K562 (cell line): Measurements from ENCODE around the gene GZMH. TPM values are rescaled to one million over a fixed set of nuclear protein-coding genes. Genes with fewer than 3 reads are reported as not detected.

ENCODE experiments used
- ATAC-seq: fragments of 200-7000 bp; cut with Tn5 transposase; 3 replicates; pipeline ENCODE4 v1.9.1; 2020; ENCODE audit warnings: moderate library complexity
- BruUV-seq: library from RNA; stranded (reverse); fragments of 400-500 nt; replicated peaks from 2 replicates; lab custom pipeline; 2021; lab: Mats Ljungman, UMichigan
- CTCF ChIA-PET: fragments of 300-600 bp; formaldehyde crosslinking; extraction: SDS; loops from one replicate; lab custom pipeline; 2021; ENCODE audit warnings: low intra/inter-chr PET ratio; lab: Yijun Ruan, JAX
- POLR2A ChIA-PET: fragments of 300-600, 350-650 bp; sonication (Branson Sonifier 250); formaldehyde crosslinking; extraction: SDS; loops from one replicate; lab custom pipeline; 2021; ENCODE audit warnings: antibody characterized with exemption, inconsistent platforms; lab: Yijun Ruan, JAX
- DNase-seq, 4 experiments: peaks; one replicate each; pipeline versions ENCODE4 v3.0.0 to v3.0.0-alpha.2; 2011 to 2018; ENCODE audit warnings: low spot score in 3 of 4, mixed read lengths in 3 of 4; ENCODE audit errors: extremely low read depth in 1 of 4
- FAIRE-seq: peaks from 2 replicates; lab custom pipeline; 2011; peaks lifted over from hg19 to GRCh38; lab: Jason Lieb, UNC
- H2AFZ ChIP-seq: 2 replicates; pipeline ENCODE4 v1.6.0; 2011; ENCODE audit warnings: low read depth, low read length, control low read depth, inconsistent platforms
- H3K27ac ChIP-seq: fragments of 200-600 bp; 3 replicates; pipeline ENCODE4 v1.8.0; 2011; ENCODE audit warnings: low read depth, mild to moderate bottlenecking, control low read depth, inconsistent platforms, low read length, moderate library complexity, mixed read lengths; ENCODE audit errors: extremely low read depth
- H3K27me3 ChIP-seq, 2 experiments: fragments of 300-600 bp in 1 of 2; 2 replicates in 1 of 2; 3 replicates in 1 of 2; pipeline versions ENCODE4 v1.6.0 to v1.8.0; 2011; ENCODE audit warnings: inconsistent platforms in 2 of 2, low read length in 2 of 2, mild to moderate bottlenecking in 1 of 2, mixed read lengths in 1 of 2, moderate library complexity in 1 of 2; ENCODE audit not compliant: control insufficient read depth in 2 of 2, insufficient read depth in 2 of 2
- H3K36me3 ChIP-seq: fragments of 300-600 bp; 3 replicates; pipeline ENCODE4 v1.8.0; 2011; ENCODE audit warnings: mild to moderate bottlenecking, low read length, inconsistent platforms; ENCODE audit not compliant: control insufficient read depth, insufficient read depth
- H3K4me1 ChIP-seq, 2 experiments: fragments of 200-600 bp in 1 of 2; replicated peaks in 1 of 2; 2 replicates in 1 of 2; 3 replicates in 1 of 2; pipeline versions ENCODE4 v1.5.1 to v1.8.0; 2011; ENCODE audit warnings: inconsistent platforms in 2 of 2, low read length in 2 of 2, mild to moderate bottlenecking in 1 of 2, mixed read lengths in 1 of 2, moderate library complexity in 1 of 2; ENCODE audit not compliant: control insufficient read depth in 2 of 2, insufficient read depth in 2 of 2
- H3K4me2 ChIP-seq: 2 replicates; pipeline ENCODE4 v1.6.1; 2011; ENCODE audit warnings: low read length, control low read depth, inconsistent platforms, mixed read lengths; ENCODE audit not compliant: insufficient read depth
- H3K4me3 ChIP-seq: fragments of 200-600 bp; sonication (generic), shearing (Covaris generic); 2 replicates; pipeline ENCODE4 v1.5.1; 2016; ENCODE audit warnings: control low read depth, inconsistent platforms
- H3K79me2 ChIP-seq: fragments of 200-600 bp; 3 replicates; pipeline ENCODE4 v1.8.0; 2011; ENCODE audit warnings: low read length, inconsistent platforms; ENCODE audit not compliant: control insufficient read depth, insufficient read depth
- H3K9ac ChIP-seq, 2 experiments: 2 replicates each; pipeline versions ENCODE4 v1.6.0 to v1.6.1; 2011; ENCODE audit warnings: low read depth in 2 of 2, low read length in 2 of 2, control low read depth in 1 of 2, inconsistent platforms in 1 of 2, mild to moderate bottlenecking in 1 of 2, mixed read lengths in 1 of 2; ENCODE audit not compliant: insufficient read depth in 1 of 2
- H3K9me1 ChIP-seq: one replicate; pipeline ENCODE4 v1.6.0; 2011; ENCODE audit warnings: inconsistent platforms, mild to moderate bottlenecking, low read length, moderate library complexity; ENCODE audit not compliant: control insufficient read depth, insufficient read depth
- H3K9me3 ChIP-seq: replicated peaks from 2 replicates; pipeline ENCODE4 v1.5.1; 2011; ENCODE audit warnings: low read depth, low read length, inconsistent platforms; ENCODE audit not compliant: control insufficient read depth, insufficient read depth
- H4K20me1 ChIP-seq: replicated peaks from 2 replicates; pipeline ENCODE4 v1.6.1; 2011; ENCODE audit warnings: low read length, inconsistent platforms, mixed read lengths; ENCODE audit not compliant: control insufficient read depth, insufficient read depth
- CGGBP1 ChIP-seq: fragments of 250-450 bp; sonication (Bioruptor Pico); IDR thresholded peaks from 2 replicates; pipeline ENCODE4 v1.9.0; 2021; ENCODE audit warnings: mild to moderate bottlenecking
- CREBBP ChIP-seq: IDR thresholded peaks from one replicate; pipeline ENCODE4 v1.6.1; 2012; ENCODE audit warnings: low read depth, mild to moderate bottlenecking, control low read depth, inconsistent platforms, low read length
- NFIC ChIP-seq: fragments of 450-650 bp; IDR thresholded peaks from 2 replicates; pipeline ENCODE4 v1.6.1; 2017; ENCODE audit warnings: mild to moderate bottlenecking, inconsistent platforms
- NR2C2 ChIP-seq, 2 experiments: fragments of 200-800 bp in 1 of 2; sonication (Bioruptor generic) in 1 of 2; sonication (generic) in 1 of 2; formaldehyde crosslinking in 1 of 2; IDR thresholded peaks; 2 replicates each; pipeline versions ENCODE4 v1.6.1 to v1.8.0; 2016 to 2022; ENCODE audit warnings: mild to moderate bottlenecking in 1 of 2, missing compliant biosample characterization in 1 of 2, missing genetic modification characterization in 1 of 2, missing genetic modification reagents in 1 of 2
- TRIM28 ChIP-seq: fragments of 450-650 bp; IDR thresholded peaks from 2 replicates; pipeline ENCODE4 v1.6.1; 2017
- ZC3H4 ChIP-seq: sonication (generic); formaldehyde crosslinking; IDR thresholded peaks from 2 replicates; pipeline ENCODE4 v1.9.0; 2021; ENCODE audit warnings: missing genetic modification reagents, borderline replicate concordance
- in situ Hi-C: fragments of 300-500 bp; cut with MboI; formaldehyde crosslinking; loops from 4 replicates; pipeline ENCODE4 v1.15.0; 2018; ENCODE audit warnings: inconsistent platforms, mixed read lengths
- intact Hi-C: fragments of 100-400 bp; cut with micrococcal nuclease; formaldehyde crosslinking; loops from 2 replicates; pipeline ENCODE4 v1.14.2; 2022
- polyA plus RNA-seq, 8 experiments: library from polyadenylated mRNA; depleted of rRNA in 4 of 8; stranded (reverse) in 5 of 8; unstranded in 3 of 8; fragments of >200 nt; fragmentation: Nextera tagmentation in 2 of 8; fragmentation: Illumina TruSeq in 1 of 8; extraction: Ambion mirVana in 2 of 8; extraction: Trizol in 1 of 8; gene quantifications; 2 replicates each; pipeline versions ENCODE4 v1.2.1 to v1.2.3, GENCODE V29; 2011 to 2014; ENCODE audit warnings: inconsistent platforms in 1 of 8, missing spikeins in 1 of 8
- total RNA-seq, 7 experiments: library from RNA; depleted of rRNA in 6 of 7; stranded (reverse); fragments of >200 nt in 6 of 7; fragmentation: Illumina TruSeq in 2 of 7; extraction: Trizol in 2 of 7; gene quantifications; 2 replicates each; pipeline versions ENCODE4 v1.2.1 to v1.2.3, GENCODE V29; 2011 to 2021; ENCODE audit warnings: low replicate concordance in 1 of 7
- TF ChIP-seq, protein P1 (sequence below), 2 experiments: IDR thresholded peaks; 2 replicates each; pipeline ENCODE4 v1.6.1; 2011; ENCODE audit warnings: borderline replicate concordance in 1 of 2, control low read depth in 1 of 2, low read depth in 1 of 2, low read length in 1 of 2, mild to moderate bottlenecking in 1 of 2, mixed read lengths in 1 of 2, moderate library complexity in 1 of 2; ENCODE audit not compliant: insufficient read depth in 1 of 2, insufficient read length in 1 of 2, poor library complexity in 1 of 2, severe bottlenecking in 1 of 2; ENCODE audit errors: extremely low read depth in 1 of 2

Gene GZMH
- total and polyA plus RNA-seq, 9 of the 15 experiments (the other 6 are each of a cell fraction or from before 2014, with no cell fraction given), result not detected

DNA sequence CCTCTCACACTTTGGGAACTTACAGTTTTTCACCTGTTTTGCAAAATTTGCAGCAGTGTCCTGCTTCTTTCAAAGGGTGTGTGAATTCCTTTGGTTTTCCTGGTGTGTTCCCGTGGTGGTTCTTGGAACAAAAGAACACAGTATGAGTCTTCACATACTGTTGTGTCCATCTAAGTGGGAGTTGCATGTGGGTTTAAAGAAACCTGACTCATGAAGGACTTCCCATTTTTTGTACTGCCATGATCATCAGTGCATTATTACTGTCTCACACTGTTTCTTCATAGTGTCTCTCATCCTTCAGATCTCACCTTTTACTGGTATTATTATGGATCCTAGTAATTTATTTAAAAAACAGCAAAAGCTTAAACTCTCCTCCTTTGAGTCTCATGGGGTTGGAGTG is 3.8 kb upstream of the GZMH start (continued):
- TF ChIP-seq, protein P1, sequence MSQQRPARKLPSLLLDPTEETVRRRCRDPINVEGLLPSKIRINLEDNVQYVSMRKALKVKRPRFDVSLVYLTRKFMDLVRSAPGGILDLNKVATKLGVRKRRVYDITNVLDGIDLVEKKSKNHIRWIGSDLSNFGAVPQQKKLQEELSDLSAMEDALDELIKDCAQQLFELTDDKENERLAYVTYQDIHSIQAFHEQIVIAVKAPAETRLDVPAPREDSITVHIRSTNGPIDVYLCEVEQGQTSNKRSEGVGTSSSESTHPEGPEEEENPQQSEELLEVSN (IDR thresholded peaks at IDR 0.05; ENCODE audit: borderline replicate concordance in 1 of 2, extremely low read depth in 1 of 2, insufficient read depth in 1 of 2, insufficient read length in 1 of 2, low read depth in 1 of 2, low read length in 1 of 2, poor library complexity in 1 of 2, severe bottlenecking in 1 of 2), result no peak
- TF ChIP-seq ZC3H4 (CRISPR knock-in tag) (no peak), TRIM28 (no peak), NR2C2 (CRISPR knock-in tag; IDR thresholded peaks at IDR 0.05) (no peak), NR2C2 (tag; IDR thresholded peaks at IDR 0.05) (no peak), CGGBP1 (no peak)

GRCh38 chr14:24612196-24612595 is 2.7 kb upstream of the GZMH start:
- DNase-seq (peak in 1 of 4 experiments; percentile 8), ATAC-seq (no peak), FAIRE-seq (no peak)
- H3K27ac ChIP-seq, result no peak overlapping the region
- no peak overlapping the region for H3K9ac ChIP-seq
- in situ Hi-C loops, result no loop called here
- intact Hi-C loops, result no loop called here
- H3K27me3 ChIP-seq, result no peaks in the 10 kb centered on the region
- no peak overlapping the region for H2AFZ ChIP-seq
- H4K20me1 ChIP-seq, result no peaks in the 10 kb centered on the region
- H3K36me3 ChIP-seq, result no peaks in the 10 kb centered on the region
- BruUV-seq, result no TSS peak
- ChIA-PET POLR2A (no interaction called here), CTCF (no interaction called here)
- H3K9me1 ChIP-seq, result no peaks in the 10 kb centered on the region
- no peaks in the 10 kb centered on the region for H3K9me3 ChIP-seq
- H3K4me1 ChIP-seq, result no peaks in the 10 kb centered on the region
- H3K79me2 ChIP-seq, result no peaks in the 10 kb centered on the region
- TF ChIP-seq CREBBP (no peak), NFIC (peak; percentile 76)
- no peak overlapping the region for H3K4me3 ChIP-seq
- no peak overlapping the region for H3K4me2 ChIP-seq
